NCI-H2171 treated with DMSO at 0.1 percent for 48 hours (cell line): Measurements from ENCODE around the gene TBC1D3K.
"Not testable (repeated sequence)": the region's sequence is repeated elsewhere in the genome, so short reads cannot be mapped to it uniquely, and the experiment has no call there.

Experiments used
- DNase-seq: peaks from one replicate; lab custom pipeline; 2025; lab: John Stamatoyannopoulos, UW

The TBC1D3K gene

GRCh38 chr17:37924115-37924514, at the start of gene TBC1D3K:
TSS of gene TBC1D3K (plus strand) at chr17:37924415. CDS start at chr17:37926000, 1,585 bp downstream.
- not testable (repeated sequence) for DNase-seq

DNA sequence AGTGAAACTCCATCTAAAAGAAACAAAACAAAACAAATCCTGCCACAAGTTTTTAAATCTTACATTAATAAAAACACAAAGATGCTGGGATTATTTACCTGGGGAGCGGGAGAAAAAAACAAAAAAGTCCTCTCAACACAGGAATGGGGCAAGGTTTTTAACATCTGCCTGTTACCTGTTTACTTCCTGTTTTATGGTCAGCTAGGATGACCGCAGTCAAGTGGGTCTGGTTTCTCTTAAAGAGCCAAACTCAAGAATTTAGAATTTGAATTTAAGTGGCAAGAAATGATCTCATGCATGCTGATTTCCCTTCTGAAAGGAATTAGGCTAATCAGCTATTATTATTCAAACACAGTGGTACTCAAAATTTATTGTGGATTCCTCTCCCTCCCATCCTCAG, 39.7 kb upstream of the TBC1D3K start:
- no peak for DNase-seq

DNA sequence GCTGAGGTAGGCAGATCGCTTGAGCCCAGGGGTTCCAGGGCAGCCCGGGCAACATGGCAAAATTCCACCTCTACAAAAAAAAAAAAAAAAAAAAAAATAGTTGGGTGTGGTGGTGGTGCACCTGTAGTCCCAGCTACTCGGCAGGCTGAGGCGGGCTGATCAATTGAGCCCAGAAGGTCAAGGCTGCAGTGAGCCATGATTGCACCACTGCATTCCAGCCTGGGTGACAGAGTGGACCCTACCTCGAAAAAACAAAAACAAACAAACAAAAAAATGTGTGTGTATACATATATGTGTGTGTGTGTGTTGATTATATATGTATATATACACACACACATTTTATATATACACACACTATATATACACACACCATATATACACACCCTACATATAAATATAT, 39.1 kb upstream of the TBC1D3K start:
- no peak for DNase-seq

- DNase-seq: no peak
These were observed 35.3 kb upstream of the TBC1D3K start for GRCh38 chr17:37888881-37889280.

DNA sequence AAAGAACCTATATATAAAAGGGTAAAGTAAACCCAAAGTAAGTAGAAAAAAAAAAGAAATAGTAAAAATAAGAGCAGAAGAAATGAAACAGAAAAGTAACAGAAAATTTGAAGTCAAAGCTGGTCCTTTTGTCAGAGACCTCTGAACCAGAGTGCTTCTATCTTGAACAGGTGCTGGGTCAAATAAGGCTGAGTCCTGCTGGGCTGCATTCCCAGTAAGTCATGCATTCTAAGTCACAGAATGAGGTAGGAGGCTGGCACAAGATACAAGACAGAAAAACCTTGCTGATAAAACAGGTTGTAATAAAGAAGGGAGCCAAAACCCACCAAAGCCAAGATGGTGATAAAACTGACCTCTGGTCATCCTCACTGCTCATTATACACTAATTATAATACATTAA, 27.3 kb upstream of the TBC1D3K start:
- not testable (repeated sequence) for DNase-seq
